K562 treated with DMSO at 1 percent for 24 hours (cell line): Measurements from ENCODE around the gene NPEPL1. TPM values are rescaled to one million over a fixed set of nuclear protein-coding genes. Genes with fewer than 3 reads are reported as not detected.

Source experiments
- total RNA-seq: library from RNA; unstranded; fragments of 300-600 nt; gene quantifications from 2 replicates; pipeline ENCODE4 v1.2.3, GENCODE V29; 2022; ENCODE audit warnings: low read depth; ENCODE audit not compliant: insufficient read depth

The NPEPL1 gene
- 1.1 and 2.9 TPM in 2 replicates for total RNA-seq

GRCh38 chr20:58692579-58693225 lies at the start of gene NPEPL1:
Gene NPEPL1 (plus strand): TSS chr20:58692800. CDS start chr20:58692901, 101 bp downstream.

DNA sequence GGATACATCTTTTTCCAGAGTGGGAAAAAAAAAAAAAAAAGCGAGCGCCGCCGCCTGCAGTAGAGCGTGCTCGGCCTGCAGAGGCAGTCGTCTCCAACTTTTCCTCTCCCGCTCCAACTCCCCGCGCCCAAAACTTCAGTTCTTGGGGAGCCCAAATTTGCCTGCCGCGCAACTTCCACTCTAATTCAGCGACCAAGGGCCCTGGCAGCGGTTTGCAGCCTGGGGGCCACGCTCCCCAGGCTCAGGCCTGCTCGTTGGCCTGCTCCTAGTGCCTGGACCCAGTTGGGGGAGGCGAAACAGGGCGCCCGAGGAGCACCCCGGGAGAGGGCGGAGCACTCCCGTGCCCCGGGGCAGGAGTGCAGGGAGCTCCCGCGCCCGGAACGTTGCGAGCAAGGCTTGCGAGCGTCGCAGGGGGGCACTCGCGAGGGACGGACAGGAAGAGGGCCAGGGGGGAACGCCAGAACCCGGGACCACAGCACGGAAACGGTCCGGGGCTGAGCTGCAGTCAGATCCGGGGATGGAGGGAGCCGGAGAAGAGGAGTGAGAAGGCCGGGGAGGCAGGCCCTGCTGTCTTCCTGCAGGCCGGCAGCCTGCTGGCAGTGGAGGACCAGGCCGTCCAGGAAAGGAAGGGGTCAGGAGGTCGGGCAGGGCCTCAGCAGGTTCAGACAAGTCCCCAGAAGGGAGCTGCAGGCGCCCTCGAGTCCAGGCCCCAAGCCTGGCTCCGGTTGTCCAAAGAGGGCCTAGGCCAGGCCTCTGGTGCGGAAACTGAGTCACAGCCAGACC lies 41.6 kb upstream of the NPEPL1 start, which contains the start of gene STX16:
Gene STX16 (plus strand): TSS at position 508 of the 783 bp plus-strand sequence. CDS start 724 bp downstream, outside the sequence.

Other genes starting within 250 kb of the NPEPL1 start
- gene APCDD1L, start 177.4 kb upstream of the NPEPL1 start, total RNA-seq: not detected in 2 replicates
- 31.8 and 32.6 TPM in 2 replicates for gene STX16, start 41.5 kb upstream of the NPEPL1 start, total RNA-seq
- gene GNAS-AS1, start 158.1 kb downstream of the NPEPL1 start, total RNA-seq: 0.66 and 0.89 TPM in 2 replicates
- 658 and 711 TPM in 2 replicates for gene GNAS, start 159.9 kb downstream of the NPEPL1 start, total RNA-seq